Measurements from ENCODE around the gene MTCL1. TPM values are rescaled to one million over a fixed set of nuclear protein-coding genes. Genes with fewer than 3 reads are reported as not detected.

Gene MTCL1
- total RNA-seq, 2 donors from 2014 or later = 0.38 to 0.51 TPM

DNA sequence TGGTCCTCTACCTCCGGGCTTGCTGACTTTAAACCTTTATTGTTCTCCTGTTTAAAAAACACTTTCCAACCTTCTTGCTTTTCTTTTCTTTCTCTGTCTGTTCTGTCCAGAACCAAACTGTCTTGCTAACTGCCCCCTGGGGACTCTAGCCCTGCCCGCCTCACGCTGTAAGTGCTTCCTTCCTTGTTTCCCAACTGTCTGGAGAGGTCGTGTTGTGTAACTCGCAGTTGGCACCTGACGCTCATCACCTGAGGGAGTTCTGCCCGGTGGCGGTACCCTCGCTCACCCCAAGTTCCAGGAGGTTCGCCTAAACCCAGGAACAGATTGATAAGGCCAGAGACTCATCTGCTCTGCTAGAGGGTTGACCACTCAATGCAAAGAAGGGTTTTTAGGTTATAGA is 123.4 kb downstream of the MTCL1 start:
- Mint-ChIP-seq H3K27ac (no peak overlapping the region), H3K36me3 (ENCODE audit: insufficient read depth in 2 of 2) (peaks cover 0 to 1% of the 10 kb centered on the region in 2 donors), H3K4me3 (no peak overlapping the region), H3K9me3 (no peaks in the 10 kb centered on the region), H3K27me3 (ENCODE audit: low read depth) (no peaks in the 10 kb centered on the region), H3K4me1 (ENCODE audit: low read depth) (no peaks in the 10 kb centered on the region)
- no peak for ATAC-seq (replicated peaks in 1 of 2)
- no peak for DNase-seq

DNA sequence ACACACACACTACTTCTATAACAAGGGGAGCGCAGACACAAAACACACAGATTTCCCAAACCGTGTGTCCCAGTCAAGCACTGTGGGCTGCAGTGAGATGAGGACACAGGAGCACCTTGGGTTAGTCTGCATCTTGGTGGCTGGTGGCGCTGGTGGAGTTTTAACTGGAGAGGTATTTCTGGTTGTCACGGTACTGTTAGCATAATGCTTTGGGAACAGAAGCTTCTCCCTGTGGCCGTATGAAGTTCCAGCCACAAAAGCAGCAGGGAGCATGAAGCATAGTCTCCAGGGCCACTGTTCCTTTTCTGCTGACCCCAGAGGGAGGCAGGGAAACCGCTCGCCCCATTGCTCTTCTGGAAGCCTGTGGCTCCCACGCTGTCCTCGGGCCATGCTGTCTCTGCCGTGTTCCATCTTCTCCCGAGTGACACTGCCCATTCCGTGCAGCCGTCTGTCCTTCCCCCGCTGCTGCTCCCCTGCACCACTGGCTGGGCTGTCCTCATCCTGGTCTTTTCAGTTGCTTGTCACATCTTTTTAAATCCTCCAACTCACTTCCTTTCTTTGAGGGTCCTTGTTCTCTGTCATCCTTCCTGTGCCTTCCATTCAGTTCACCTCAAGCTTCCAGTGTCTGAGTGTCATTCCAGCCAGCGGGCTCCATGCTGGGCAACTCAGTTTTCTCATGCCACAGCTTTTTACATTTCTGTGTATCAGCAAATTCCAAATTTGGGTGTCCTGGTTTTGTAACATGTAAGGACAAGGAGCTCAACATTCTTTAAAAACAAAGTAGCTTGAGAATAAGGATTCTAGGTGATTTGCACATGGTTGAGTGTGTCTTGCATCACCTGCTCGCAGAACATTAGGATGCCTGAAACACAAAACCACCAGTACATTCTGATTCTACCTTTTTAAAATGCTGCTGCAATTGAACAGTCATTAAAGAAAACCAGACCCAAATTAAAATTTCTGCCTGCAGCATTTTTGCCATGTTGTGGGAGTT is 125.0 kb downstream of the MTCL1 start:
- ATAC-seq (replicated peaks in 1 of 2) = no peak
- Mint-ChIP-seq H3K27ac (no peak overlapping the region), H3K4me1 (ENCODE audit: low read depth) (no peaks in the 10 kb centered on the region), H3K9me3 (no peaks in the 10 kb centered on the region), H3K4me3 (no peak overlapping the region), H3K36me3 (ENCODE audit: insufficient read depth in 2 of 2) (peaks cover 0 to 1% of the 10 kb centered on the region in 2 donors), H3K27me3 (ENCODE audit: low read depth) (no peaks in the 10 kb centered on the region)
- DNase-seq = no peak

- Mint-ChIP-seq H3K9me3 (no peaks in the 10 kb centered on the region), H3K4me3 (no peak overlapping the region), H3K36me3 (ENCODE audit: insufficient read depth in 2 of 2) (peaks cover 0 to 1% of the 10 kb centered on the region in 2 donors), H3K27me3 (ENCODE audit: low read depth) (no peaks in the 10 kb centered on the region), H3K27ac (no peak overlapping the region), H3K4me1 (ENCODE audit: low read depth) (no peaks in the 10 kb centered on the region)
- ATAC-seq (replicated peaks in 1 of 2) (no peak), DNase-seq (no peak)
Measured at GRCh38 chr18:8831112-8831511, 125.8 kb downstream of the MTCL1 start.

DNA sequence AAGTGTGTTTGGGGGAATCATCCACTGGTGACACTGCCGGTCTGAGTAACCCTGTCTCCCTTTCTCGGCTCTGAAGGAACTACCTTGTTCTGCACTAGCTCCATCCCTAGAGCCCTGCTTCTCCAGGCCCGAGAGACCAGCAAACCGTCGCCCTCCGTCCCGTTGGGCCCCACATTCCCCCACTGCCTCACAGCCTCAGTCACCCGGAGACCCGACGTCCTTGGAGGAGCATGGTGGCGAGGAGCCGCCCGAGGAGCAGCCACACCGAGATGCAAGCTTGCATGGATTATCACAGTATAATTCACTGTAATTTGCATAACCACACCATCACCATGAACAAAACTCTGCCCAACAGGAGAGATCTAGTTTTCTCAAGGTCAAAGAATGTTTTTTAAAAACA is 126.2 kb downstream of the MTCL1 start:
- Mint-ChIP-seq H3K4me1 (ENCODE audit: low read depth) (no peaks in the 10 kb centered on the region), H3K4me3 (no peak overlapping the region), H3K36me3 (ENCODE audit: insufficient read depth in 2 of 2) (peaks cover 1% of the 10 kb centered on the region in 2 donors), H3K27me3 (ENCODE audit: low read depth) (no peaks in the 10 kb centered on the region), H3K9me3 (no peaks in the 10 kb centered on the region), H3K27ac (no peak overlapping the region)
- DNase-seq = no peak
- no peak for ATAC-seq (replicated peaks in 1 of 2)

GRCh38 chr18:8833480-8833879 is 128.1 kb downstream of the MTCL1 start:
- H3K27me3 Mint-ChIP-seq (ENCODE audit: low read depth) = no peaks in the 10 kb centered on the region
- H3K4me1 Mint-ChIP-seq (ENCODE audit: low read depth) = no peaks in the 10 kb centered on the region
- ATAC-seq (replicated peaks in 1 of 2) (no peak), DNase-seq (no peak)
- no peak overlapping the region for H3K4me3 Mint-ChIP-seq
- peaks cover 1% of the 10 kb centered on the region in 2 donors for H3K36me3 Mint-ChIP-seq (ENCODE audit: insufficient read depth in 2 of 2)
- peaks cover 3 to 4% of the 10 kb centered on the region in 2 donors for H3K9me3 Mint-ChIP-seq
- no peak overlapping the region for H3K27ac Mint-ChIP-seq

DNA sequence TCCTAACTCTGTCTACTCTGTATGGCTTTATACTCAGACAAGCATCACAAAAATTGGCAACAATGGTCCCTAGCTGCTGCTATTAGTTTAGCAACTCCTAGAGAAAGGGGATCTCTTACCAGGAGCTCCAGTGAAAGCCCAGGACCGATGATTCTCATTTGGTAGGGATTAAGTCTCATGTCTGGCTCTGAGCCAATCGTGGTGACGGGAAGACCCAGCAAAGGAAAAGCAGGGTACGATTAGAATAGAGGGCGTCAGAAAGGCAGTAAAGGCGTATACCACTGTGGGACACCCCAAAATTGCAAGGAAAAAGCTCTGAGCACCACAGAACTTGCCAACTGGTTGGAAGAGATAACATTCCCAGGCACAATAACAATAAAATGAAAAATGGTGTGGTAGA is 129.5 kb downstream of the MTCL1 start:
- Mint-ChIP-seq H3K36me3 (ENCODE audit: insufficient read depth in 2 of 2) (peaks cover 1% of the 10 kb centered on the region in 2 donors), H3K27ac (no peak overlapping the region), H3K9me3 (peaks cover 3 to 4% of the 10 kb centered on the region in 2 donors), H3K4me3 (no peak overlapping the region), H3K27me3 (ENCODE audit: low read depth) (no peaks in the 10 kb centered on the region), H3K4me1 (ENCODE audit: low read depth) (no peaks in the 10 kb centered on the region)
- DNase-seq = no peak
- no peak for ATAC-seq (replicated peaks in 1 of 2)

GRCh38 chr18:8835521-8835953 is 130.2 kb downstream of the MTCL1 start:
- H3K27me3 Mint-ChIP-seq (ENCODE audit: low read depth) = no peaks in the 10 kb centered on the region
- ATAC-seq (replicated peaks in 1 of 2) (no peak), DNase-seq (no peak)
- no peak overlapping the region for H3K27ac Mint-ChIP-seq
- H3K4me3 Mint-ChIP-seq = no peak overlapping the region
- peaks cover 1% of the 10 kb centered on the region in 2 donors for H3K36me3 Mint-ChIP-seq (ENCODE audit: insufficient read depth in 2 of 2)
- peaks cover 3 to 4% of the 10 kb centered on the region in 2 donors for H3K9me3 Mint-ChIP-seq
- H3K4me1 Mint-ChIP-seq (ENCODE audit: low read depth) = no peaks in the 10 kb centered on the region

DNA sequence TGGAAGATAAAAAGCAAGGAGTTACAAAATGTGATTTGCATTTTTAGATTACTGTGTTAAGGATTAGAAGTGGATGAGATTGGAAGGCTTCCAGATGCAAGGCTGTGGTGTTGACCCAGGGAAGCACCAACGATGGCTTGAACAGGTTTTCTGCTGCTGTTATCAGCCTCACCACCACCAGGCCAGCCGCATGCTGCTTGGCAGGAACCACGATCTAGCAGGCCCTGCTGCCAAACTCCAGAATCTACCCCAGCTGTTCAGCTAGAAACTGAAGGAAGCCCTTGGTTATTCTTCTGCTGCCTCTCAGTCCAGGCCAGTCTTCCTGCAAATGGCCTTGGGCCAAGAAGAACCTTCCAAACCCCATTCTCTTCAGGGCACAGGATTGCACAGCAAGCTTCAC is 133.9 kb downstream of the MTCL1 start:
- H3K4me1 Mint-ChIP-seq (ENCODE audit: low read depth) = peaks cover 6% of the 10 kb centered on the region
- no peak overlapping the region for H3K27ac Mint-ChIP-seq
- H3K36me3 Mint-ChIP-seq (ENCODE audit: insufficient read depth in 2 of 2) = peaks cover 0 to 1% of the 10 kb centered on the region in 2 donors
- ATAC-seq (replicated peaks in 1 of 2) = no peak
- no peak for DNase-seq
- H3K4me3 Mint-ChIP-seq = no peak overlapping the region
- peaks cover 1% of the 10 kb centered on the region for H3K27me3 Mint-ChIP-seq (ENCODE audit: low read depth)
- peaks cover 3 to 4% of the 10 kb centered on the region in 2 donors for H3K9me3 Mint-ChIP-seq

- Mint-ChIP-seq H3K4me3 (no peak overlapping the region), H3K27ac (no peak overlapping the region), H3K27me3 (ENCODE audit: low read depth) (peaks cover 5% of the 10 kb centered on the region), H3K36me3 (ENCODE audit: insufficient read depth in 2 of 2) (no peaks in the 10 kb centered on the region), H3K4me1 (ENCODE audit: low read depth) (peaks cover 6% of the 10 kb centered on the region), H3K9me3 (peaks cover 3 to 4% of the 10 kb centered on the region in 2 donors)
- ATAC-seq (replicated peaks in 1 of 2) (no peak), DNase-seq (no peak)
Measured at GRCh38 chr18:8841781-8842485, 136.6 kb downstream of the MTCL1 start.

- peaks cover 6% of the 10 kb centered on the region for H3K4me1 Mint-ChIP-seq (ENCODE audit: low read depth)
- no peak overlapping the region for H3K27ac Mint-ChIP-seq
- H3K4me3 Mint-ChIP-seq = no peak overlapping the region
- no peaks in the 10 kb centered on the region for H3K9me3 Mint-ChIP-seq
- H3K36me3 Mint-ChIP-seq (ENCODE audit: insufficient read depth in 2 of 2) = no peaks in the 10 kb centered on the region
- DNase-seq (no peak), ATAC-seq (replicated peaks in 1 of 2) (no peak)
- H3K27me3 Mint-ChIP-seq (ENCODE audit: low read depth) = peaks cover 9% of the 10 kb centered on the region
Measured at GRCh38 chr18:8842506-8842905, 137.2 kb downstream of the MTCL1 start.

DNA sequence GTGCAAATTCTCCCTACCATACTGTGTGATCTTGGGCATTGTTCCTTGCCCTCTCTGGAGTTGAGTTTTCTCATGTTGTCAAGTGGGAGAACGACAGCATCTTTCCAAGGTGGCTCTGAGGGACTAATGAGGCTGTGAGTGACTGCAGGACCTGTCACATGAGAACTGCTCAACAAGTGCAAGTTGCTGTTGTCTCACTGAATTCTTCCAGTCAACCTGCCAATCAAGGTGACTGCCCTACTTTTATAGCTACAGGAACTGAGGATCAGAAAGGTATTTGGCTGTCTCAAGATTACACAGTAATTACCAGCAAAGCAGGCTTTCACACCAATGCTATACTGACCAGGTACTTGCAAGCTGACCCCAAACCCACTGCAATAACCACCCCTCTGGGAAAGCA is 137.6 kb downstream of the MTCL1 start:
- ATAC-seq (replicated peaks in 1 of 2) = no peak
- H3K27ac Mint-ChIP-seq = no peak overlapping the region
- DNase-seq = no peak
- peaks cover 6% of the 10 kb centered on the region for H3K4me1 Mint-ChIP-seq (ENCODE audit: low read depth)
- peaks cover 9% of the 10 kb centered on the region for H3K27me3 Mint-ChIP-seq (ENCODE audit: low read depth)
- no peaks in the 10 kb centered on the region for H3K36me3 Mint-ChIP-seq (ENCODE audit: insufficient read depth in 2 of 2)
- no peak overlapping the region for H3K4me3 Mint-ChIP-seq
- no peaks in the 10 kb centered on the region for H3K9me3 Mint-ChIP-seq

GRCh38 chr18:8844721-8845148 is 139.4 kb downstream of the MTCL1 start:
- H3K4me3 Mint-ChIP-seq = no peak overlapping the region
- no peaks in the 10 kb centered on the region for H3K36me3 Mint-ChIP-seq (ENCODE audit: insufficient read depth in 2 of 2)
- DNase-seq (no peak), ATAC-seq (replicated peaks in 1 of 2) (no peak)
- H3K27me3 Mint-ChIP-seq (ENCODE audit: low read depth) = peaks cover 9% of the 10 kb centered on the region
- H3K27ac Mint-ChIP-seq = no peak overlapping the region
- peaks cover 6% of the 10 kb centered on the region for H3K4me1 Mint-ChIP-seq (ENCODE audit: low read depth)
- no peaks in the 10 kb centered on the region for H3K9me3 Mint-ChIP-seq

GRCh38 chr18:8845506-8845905 is 140.2 kb downstream of the MTCL1 start:
- DNase-seq (no peak), ATAC-seq (replicated peaks in 1 of 2) (no peak)
- H3K4me3 Mint-ChIP-seq = no peak overlapping the region
- H3K36me3 Mint-ChIP-seq (ENCODE audit: insufficient read depth in 2 of 2) = no peaks in the 10 kb centered on the region
- H3K4me1 Mint-ChIP-seq (ENCODE audit: low read depth) = peaks cover 6% of the 10 kb centered on the region
- peaks cover 9% of the 10 kb centered on the region for H3K27me3 Mint-ChIP-seq (ENCODE audit: low read depth)
- no peaks in the 10 kb centered on the region for H3K9me3 Mint-ChIP-seq
- H3K27ac Mint-ChIP-seq = no peak overlapping the region

Measured in activated T-cell treated with anti-CD3 and anti-CD28 coated beads, Interleukin-2, amount 50 U/mL, for 72 hours (primary cell).